Activated gamma-delta T cell (primary cell): ENCODE measurements around the gene ANTKMT.
A peak's percentile ranks its signal among the peaks of the same experiment; 100 is the strongest.
"Not testable (repeated sequence)": the region's sequence is repeated elsewhere in the genome, so short reads cannot be mapped to it uniquely, and the experiment has no call there.

ENCODE experiments used
- DNase-seq: peaks from one replicate; lab custom pipeline; 2025; lab: John Stamatoyannopoulos, UW

The ANTKMT gene

GRCh38 chr16:728131-728889 is 7.4 kb downstream of the ANTKMT start:
- DNase-seq, result peak; percentile 67

GRCh38 chr16:728890-729744 is 8.2 kb downstream of the ANTKMT start:
- DNase-seq, result no peak

- DNase-seq, result no peak
These were observed 9.1 kb downstream of the ANTKMT start for GRCh38 chr16:729768-730665.

GRCh38 chr16:730666-731509 is 9.9 kb downstream of the ANTKMT start:
- no peak for DNase-seq

GRCh38 chr16:732332-732731 is 11.4 kb downstream of the ANTKMT start:
- DNase-seq, result no peak

- DNase-seq, result no peak
These were observed 12.0 kb downstream of the ANTKMT start for GRCh38 chr16:732936-733335.

- DNase-seq, result no peak
These were observed 12.6 kb downstream of the ANTKMT start for GRCh38 chr16:733382-734207.

- no peak for DNase-seq
These were observed 13.4 kb downstream of the ANTKMT start for GRCh38 chr16:734208-734980.

- DNase-seq, result no peak
These were observed 14.3 kb downstream of the ANTKMT start for GRCh38 chr16:734981-735881.

GRCh38 chr16:735982-736453 is 15.1 kb downstream of the ANTKMT start:
- DNase-seq, result no peak

GRCh38 chr16:736936-737481 is 16.1 kb downstream of the ANTKMT start:
- DNase-seq, result no peak

GRCh38 chr16:739560-740458 is 18.9 kb downstream of the ANTKMT start:
- DNase-seq, result no peak

- DNase-seq, result no peak
These were observed 19.5 kb downstream of the ANTKMT start for GRCh38 chr16:740459-740763.

- peak; percentile 89 for DNase-seq
These were observed 20.0 kb downstream of the ANTKMT start, which contains the start of gene CIAO3 for GRCh38 chr16:740764-741505. Gene CIAO3, minus strand, starts transcription at chr16:740997. Its CDS starts 12 bp downstream, at chr16:740985.

GRCh38 chr16:741986-742629 is 21.2 kb downstream of the ANTKMT start:
- no peak for DNase-seq

- not testable (repeated sequence) for DNase-seq
These were observed 21.9 kb downstream of the ANTKMT start for GRCh38 chr16:742894-743293.
